Activated CD4-positive, alpha-beta T cell treated with anti-CD3 and anti-CD28 coated beads for 24 hours (primary cell): ENCODE data around the gene UNK.

ENCODE experiments used
- DNase-seq, 2 donors: peaks; one replicate each; pipeline ENCODE4 v3.0.0-alpha.2; 2020; ENCODE audit warnings: low read depth in 2 of 2

Gene UNK

DNA sequence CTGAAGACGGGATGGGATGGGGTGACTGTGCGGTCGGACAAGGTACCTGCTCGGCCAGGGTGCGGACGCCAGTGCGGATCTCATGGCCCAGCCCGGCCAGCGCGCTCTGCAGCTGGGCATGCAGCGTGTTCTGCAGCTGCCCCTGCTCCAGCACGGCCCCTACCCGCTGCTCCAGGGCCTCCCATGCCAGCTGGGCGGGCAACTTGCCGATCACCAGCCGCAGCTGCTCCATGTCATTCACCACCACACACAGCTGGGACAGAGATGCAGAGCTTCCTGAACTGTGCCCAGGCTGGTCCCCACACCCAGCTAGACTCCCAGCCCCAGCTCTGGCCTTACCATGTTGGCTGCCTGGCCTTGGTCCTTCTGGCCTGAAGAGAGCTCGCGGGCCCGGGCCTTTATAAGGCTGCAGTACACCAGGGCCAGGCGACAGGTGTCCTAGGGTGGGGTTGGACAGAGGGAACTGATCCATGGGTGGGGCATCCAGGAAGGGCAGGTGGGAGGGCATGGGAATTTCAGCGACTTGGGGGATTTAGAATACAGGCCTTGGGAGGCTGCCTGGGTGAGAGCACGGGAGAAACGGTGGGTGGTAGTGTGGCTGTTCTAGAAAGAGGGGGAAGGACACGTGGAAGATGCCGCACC is 49.8 kb downstream of the UNK start:
- DNase-seq, result no peak

DNA sequence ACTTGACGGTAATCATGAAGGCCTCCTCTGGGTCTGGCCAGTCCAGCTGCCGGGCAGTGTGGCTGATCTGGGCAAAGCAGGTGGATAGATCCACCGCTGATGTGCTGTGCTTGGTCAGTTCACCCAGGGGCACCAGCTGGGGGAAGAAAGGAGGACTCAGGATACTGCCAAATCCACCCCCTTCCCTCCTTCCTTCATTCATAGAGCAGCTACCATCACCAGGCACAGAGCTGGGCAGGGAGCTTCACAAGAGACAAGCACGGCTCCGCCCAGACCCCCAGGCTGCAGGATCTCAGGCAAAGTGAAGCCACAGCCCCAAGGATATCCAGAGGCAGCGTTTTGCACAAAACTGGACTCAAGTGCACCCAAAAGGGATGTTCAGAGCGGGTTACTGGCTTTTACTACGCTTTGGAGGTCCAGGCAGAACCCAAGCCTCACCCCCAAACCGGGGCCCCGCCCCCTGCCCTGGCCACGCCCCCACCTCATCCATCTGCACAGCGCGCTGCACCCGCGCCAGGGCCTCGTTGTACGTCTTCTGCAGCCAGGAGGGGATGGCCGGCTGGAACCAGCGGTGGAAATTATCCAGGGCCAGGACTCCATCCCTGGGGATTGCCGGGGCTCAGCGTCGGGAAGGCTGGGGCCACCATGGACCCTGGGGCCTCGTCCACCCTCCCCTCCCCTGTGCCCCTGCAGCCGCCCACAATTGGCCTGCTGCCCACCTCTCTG is 50.5 kb downstream of the UNK start:
- no peak for DNase-seq

DNA sequence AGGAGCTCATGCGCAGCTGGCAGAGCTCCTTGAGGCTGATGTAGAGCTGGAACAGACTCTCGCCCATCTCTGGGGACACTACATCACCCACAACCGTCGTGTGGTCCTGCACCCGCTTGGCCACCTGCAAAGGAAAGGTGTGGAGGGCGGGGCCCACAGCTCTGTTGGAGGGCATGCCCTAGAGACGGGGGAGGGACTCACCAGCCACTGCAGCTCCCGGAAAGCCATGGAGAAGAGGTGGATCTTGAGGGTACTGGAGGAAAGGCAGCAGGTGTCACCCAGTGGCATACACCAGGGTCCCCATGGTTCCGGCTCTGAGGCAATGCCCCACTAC is 51.0 kb downstream of the UNK start:
- no peak for DNase-seq

DNA sequence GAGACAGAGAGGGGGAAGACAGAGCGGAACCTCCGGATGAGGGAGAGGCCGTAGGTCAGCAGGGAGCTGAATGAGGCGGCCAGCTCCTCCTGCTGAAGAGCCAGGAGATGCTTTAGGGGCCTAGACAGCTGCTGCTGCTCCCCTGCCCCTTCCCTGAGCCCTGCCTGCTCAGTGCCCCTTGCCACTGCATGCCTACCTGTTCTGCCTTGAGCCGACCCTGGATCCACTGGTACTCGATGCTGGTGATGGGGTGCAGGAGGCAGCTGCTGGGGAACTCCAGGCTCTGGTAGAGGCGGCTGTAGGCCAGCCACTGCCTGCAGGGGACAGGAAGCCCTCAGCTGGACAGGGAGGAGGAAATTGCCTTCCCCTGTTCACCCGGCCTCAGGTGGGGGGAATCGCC is 52.0 kb downstream of the UNK start:
- no peak for DNase-seq

DNA sequence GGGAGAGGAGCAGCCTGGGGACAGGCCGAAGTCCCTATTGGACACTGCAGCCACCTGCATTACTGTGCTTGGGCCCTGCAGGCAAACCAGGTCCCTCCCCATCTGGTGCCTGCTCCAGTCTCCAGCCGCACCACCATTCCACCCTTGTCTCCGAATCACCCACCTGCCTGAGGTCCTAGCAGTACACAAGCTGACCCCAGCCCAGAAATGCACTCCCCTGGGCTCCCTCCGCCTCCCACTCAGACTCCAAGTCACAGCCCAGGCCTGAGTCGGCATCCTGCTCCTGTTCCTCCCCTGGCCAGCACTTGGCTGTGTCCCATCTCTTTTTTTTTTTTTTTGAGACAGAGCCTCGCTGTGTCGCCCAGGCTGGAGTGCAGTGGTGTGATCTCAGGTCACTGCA is 53.3 kb downstream of the UNK start:
- DNase-seq, result no peak

DNA sequence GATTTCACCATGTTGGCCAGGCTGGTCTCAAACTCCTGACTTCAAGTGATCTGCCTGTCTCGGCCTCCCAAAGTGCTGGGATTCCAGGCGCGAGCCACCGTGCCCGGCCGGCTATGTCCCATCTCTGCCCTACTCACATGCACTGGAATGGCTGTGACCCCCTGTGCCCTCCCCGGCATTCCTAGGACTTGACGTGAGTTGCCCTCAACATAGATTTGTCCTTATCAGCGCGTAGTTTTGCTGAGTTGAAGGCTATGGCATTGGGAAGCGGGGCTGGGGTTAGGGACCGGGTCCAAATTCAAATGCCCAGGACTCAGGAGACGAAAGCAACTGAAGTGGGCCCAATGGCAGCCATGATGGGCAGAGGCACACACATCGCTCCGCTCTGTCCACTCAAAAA is 53.8 kb downstream of the UNK start:
- no peak for DNase-seq

DNA sequence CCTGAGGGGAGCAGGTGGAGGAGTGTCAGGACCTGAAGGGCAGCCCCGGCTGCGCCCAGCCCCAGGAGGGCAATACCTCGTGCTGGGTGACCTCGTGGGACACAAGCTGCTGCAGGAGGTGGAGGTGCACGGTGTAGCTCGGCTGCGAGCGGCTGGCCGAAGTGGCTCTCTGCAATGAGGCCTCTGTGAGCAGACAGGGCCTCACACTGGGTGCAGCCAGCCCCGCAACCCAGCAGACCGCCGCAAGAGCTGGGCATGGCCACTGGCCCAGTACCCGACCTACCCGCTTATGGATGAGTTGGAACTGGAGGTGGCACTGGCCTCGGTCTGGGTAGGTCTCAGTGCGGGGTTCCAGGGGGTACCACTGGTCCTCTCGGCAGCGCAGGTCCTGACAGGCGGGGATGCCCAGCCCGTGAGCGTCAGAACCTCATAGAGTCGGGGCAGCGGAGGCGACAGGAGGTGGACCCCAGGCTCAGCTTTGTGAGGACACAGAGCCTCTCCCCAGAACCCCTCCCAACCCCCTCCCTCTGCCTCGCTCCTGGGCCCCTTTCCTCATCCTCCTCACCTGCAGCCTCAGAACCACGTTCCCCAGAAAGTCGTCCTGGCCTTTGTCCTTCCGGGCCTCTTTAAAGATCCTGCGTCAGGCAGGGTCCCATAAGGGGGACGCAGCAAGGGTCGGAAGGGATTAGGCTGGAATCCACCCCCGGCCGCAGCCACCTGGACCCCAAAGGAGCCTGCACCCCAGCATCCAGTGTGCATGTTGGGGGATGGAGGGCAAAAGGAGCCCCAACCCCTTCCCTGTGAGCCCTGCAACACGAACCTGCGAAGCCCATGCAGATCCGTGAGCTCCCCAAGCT is 55.6 kb downstream of the UNK start:
- DNase-seq, result no peak

DNA sequence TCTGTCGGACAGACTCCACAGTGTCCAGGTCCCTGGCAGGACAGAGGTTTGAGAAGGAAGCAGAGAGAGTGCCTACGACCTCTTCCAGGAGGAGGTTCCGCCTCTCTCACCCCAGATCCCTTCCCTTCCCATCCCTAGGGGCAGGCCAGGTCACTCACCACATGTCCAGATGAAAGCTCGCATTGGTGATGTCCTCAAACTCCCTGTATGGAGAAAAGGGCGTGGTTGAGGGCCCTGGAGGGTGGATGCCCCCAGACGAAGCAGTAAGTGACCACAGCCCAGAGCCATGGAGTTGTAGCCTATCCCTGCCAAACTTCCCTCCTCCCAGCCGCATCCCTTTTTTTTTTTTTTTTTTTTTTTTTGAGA is 56.2 kb downstream of the UNK start:
- DNase-seq, result no peak

DNA sequence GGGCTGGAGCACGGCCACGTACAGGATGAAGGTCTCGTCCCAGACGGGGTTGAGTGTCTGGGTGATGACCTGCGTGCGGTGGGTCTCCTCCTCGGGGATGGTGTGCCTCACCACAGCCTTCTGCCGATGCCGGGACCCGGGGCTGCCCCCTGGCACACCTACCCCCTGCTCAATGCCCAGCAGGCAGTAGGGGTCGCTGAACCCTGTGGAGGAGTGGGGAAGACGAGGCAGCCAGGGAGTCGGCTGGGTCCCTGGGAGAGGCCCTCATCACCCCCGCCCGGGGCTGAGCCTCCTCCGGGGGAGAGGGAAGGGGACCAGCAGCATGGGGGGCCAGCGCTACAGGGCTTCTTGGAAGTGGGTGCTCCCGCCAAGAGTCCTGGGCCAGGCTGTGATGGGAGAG is 57.8 kb downstream of the UNK start:
- DNase-seq, result no peak

DNA sequence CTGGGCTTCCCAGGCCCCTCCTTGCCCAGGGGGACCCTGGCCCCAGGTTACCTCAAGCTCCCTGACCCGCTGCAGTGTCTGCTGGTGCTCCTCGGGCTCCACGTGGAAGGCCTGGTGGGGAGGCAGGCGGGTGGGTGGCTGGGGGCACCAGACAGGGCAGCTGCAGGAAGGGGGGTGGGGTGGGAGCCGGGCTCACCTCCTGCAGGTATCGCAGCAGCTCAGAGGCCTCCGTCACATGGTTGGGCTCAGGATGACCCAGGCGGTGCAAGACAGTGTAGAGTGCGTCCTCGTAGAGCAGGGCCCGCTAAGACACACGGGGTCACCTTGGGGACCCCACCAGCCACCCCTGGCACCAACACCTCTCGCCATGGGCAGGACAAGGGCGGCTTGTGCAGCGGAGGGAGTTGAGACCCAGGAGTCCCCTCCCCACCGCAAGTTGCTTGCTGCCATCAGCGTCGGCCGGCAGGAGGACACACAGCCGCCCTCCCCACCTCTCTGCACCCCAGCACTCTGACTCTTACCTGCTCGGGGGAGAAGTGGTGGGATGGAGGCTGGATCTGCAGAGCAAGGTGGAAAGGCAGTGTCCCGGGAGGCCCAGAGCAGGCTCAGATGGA is 58.5 kb downstream of the UNK start:
- DNase-seq, result no peak

DNA sequence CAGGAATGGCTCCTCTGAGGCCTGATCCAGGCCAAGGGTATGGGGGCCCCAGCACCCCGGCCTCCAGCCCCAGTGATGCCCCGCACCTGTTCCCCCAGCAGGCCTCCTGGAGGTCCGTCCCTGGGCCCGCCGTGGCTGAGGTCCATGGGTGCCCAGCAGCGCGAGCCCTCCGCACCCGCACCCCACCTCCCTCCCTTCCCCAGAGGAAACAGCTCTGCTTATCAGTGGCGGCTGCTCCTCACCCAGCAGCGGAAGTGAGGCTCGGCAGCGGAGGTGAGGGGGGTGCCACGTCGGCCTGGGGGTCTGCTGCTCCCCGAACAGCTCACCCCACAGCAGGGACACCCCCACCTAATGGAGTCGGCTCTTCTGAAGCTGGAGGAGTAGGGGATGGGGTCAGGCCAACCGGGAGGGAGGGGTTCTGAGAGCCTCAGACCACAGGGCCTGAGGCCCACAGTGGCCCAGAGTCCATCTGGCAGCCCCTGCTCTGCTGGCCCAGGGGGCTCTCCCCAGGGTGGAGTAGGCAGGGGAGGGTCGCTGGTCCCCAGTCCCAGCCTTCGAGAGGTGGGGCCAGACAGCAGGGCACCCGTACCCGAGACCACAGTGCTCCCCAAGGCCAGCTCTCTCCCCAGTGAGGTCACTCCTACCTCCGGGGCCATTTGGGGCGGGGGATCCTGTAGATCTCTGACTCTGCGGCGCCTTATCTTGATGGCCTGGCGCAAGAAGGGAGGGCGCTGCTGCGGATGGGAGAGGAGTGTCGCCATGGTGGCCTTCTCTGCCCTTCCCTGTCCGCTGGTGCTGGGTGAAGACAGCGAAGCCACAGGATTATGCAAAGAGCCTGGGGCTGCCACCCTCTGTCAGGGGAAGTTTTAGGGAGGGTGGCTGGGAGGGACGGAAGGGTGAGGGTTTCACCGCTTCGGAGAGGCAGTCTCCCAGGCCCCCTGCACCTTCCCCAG is 59.2 kb downstream of the UNK start, which contains the start of gene UNC13D:
Gene UNC13D (minus strand): TSS at position 828 of the 953 bp plus-strand sequence. CDS start 67 bp downstream, at position 761.
- no peak for DNase-seq

DNA sequence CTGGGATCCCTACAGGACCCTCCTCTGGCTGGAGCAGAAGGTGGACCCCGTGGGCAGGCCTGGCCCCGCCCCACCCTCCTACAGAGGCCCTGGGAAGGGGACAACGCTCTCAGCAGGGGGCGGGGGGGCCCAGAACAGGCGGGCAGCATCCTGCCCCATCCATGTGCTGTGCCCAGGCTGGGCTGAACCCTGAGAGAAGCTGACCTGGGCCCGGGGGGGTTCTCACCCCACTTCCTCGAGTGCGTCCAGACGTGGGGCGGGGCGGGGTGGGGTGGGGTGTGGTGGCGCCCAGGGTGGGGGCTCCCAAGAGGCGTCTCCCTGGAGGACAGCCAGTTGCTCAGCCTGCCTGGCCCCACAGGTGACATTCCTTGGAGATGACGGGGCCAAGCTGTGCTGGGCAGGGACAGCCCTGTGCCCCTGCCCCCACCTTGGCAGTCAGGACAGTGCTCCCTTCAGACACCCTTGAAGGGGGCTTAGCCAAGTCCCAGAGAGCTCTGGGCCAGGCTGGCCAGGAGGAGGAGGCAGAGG is 60.0 kb downstream of the UNK start:
- DNase-seq, result no peak

DNA sequence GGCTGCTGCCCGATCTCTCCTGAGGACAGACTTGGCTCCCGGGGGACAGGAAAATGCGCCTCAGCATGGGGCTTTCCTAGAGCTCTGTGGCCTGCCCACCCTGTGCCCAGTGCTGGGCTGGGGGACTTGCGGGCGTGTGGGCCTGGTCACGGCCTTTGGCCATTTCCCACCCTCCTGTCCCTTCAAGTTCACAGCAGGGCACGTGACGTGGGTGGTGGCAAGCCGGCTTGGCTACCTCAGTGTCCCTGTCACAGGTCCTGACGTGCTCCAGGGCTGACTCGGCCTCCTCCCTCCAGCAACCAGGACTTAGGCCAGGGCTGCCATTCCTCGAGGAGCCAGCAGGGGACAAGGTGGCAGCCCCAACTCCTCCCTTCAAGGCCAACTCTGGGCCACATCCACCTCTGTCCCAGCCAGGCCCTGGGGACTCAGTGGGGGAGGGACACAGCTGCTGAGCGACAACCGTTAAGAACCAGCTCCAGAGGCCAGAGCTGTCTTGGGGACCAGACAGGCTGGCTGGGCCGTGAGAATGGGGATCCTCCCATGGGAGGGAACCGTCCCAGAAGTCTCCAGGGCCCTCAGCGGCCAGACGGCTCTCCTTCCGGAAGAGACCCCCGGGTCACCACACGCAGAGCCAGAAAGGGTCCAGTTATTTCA is 60.6 kb downstream of the UNK start:
- DNase-seq, result peak in 1 of 2 donors; percentile 54

DNA sequence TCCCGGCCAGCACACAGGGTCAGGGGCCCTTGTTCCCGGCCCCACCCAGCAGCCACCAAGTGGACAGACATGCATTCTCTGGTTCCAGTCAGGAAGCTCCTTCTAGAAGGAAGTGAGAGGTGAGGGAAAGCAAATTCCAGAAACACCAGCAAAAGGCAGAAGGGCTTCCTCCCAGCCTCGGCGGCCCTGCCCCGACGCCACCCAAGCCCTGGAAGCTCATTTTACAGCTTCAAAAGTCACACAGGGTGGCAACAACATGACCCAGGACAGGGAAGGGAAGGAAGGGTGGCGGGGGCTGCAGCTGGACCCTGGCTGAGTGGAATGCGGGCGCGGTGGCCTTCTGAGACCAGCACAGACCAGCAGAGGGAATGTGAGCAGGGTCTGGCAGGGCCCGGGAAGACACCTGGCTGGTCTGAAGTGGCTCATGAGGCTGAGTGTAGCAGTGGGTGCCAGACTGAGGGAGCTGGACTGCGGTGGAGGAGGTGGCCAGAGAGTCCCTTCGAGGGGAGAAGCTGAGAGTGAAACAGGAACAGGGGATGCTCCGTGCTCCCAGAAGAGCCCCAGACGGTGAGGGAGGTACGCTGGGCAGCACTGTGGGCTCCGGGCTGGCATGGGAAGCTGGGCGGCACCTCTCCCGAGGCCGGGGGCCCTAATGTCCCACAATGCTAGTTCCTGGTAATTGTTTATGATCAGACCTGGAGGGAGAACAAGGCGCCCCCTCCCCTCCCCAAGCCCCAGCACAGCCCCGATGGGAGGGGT is 61.5 kb downstream of the UNK start:
- no peak for DNase-seq

DNA sequence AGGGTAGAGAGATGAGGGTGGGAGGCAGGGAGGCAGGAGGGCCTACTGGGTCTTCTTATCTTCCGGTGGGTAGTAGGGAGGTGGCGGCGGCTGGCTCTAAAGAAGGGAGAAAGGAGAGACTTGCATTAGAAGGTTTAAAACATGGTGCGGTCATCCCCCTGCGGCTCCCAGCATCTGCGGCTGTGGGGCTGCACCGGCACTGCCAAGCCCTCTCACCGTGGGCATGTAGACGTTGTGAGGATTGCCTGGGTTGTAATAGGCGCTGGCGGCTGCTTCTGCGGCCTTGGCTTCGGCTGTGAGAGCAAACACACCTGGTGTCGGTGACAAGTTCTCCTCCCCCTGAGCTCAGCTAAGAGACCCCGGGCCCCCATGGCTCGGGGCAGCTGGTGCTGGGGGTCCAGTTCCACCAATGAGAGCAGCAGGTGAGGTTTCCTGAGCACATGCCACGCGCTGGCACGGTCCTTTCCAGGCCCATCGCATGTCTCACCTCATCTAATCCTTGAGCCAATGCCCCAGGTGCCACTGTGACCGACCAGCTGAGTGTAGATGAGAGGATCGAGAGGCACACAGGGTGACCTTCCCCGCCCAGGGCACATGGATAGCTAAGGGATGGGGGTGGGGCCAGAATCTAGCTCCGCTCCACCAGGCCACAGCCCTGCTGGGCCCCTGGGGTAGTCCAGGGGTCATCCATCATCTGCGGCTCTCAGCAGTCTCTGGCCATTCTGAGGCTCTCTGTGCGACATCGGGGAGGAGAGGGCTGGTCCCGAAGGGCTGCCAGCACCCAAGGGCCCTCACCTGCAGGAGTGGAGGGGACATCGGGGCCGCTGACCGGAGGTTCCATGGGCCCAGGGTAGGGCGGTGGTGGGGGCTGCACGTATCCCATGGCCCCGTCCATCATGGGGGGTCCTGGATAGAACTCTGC is 62.3 kb downstream of the UNK start:
- DNase-seq, result no peak

DNA sequence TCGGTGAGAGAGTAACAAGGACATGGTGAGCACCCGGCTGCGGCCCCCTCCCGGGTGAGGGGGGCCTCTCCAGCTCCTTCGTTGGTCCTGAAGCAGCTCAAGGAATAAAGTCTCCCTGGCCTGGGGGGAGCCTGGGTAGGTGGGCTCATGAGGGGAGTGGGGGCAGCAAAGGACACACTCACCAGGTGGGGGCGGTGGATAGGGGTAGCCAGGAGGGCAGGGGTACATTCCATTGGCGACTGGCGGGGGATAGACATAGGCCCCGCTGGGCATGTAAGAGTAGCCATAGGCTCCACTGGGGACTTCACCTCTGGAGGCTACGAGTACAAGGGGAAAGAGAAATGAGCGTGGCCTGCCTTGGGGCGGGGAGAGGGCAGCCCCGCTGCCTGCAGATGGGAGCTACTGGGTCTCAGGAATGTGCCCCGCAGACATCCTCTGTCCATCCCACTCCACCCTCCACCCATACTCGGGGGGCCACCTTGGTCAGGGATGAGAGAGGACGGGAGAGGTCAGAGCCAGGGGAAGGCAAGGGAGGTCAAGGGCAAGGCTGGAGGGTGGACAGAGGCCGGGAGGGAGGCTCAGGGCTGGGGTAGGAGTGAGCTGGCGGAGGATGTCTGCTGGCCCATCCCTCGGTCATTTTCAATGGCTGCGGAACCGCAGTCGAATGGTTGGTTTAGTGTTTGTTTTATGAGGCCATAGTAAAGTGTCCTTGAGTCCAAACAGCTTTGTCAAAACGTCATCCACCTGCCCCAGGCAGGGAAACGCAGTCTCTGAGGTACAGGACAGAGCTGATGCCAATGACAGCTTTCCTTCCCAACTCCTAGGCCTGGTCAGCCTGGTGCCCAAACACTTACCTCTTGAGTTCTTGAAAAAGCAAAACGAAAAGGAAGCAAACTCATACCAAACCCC is 63.3 kb downstream of the UNK start:
- DNase-seq, result no peak

DNA sequence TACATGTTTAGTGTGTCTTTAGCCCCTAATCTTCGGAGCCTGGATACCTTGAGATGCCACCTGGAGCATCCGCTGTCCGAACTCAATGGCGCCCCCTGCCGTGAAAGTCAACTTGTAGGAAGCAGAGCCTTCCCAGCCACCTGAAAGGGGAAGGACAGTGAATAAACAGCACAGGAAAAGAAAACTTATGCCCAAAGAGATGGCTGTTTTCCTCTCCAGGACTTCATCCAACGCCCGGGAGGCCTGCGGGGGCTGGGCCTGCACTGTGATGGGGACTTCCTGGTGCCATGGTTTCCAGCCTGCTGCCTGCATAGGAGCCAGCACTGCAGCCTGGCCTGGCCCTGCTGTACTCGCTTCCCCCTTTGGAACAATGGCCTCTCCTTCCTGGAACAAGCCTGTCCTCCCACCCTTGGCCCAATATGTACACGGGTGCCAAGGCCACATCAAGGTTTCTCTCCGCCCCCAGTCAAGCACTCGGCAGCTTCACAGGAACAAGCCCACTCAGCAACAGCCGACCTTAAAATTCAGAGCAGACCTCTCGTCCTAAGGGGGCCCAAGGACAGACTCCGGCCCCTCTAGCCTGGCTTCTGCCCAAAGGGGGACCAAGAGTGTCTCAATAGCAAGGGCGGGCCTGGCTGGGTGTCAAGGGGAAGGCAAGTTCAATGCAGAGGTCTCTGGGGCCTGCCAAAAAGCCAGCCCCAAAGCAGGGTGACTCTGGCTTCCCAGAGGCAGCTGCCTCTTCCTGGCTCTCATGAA is 64.1 kb downstream of the UNK start:
- peak; percentile 82 to 88 for DNase-seq
